GM12878 (cell line): ENCODE results near the gene VAV2. TPM values are rescaled to one million over a fixed set of nuclear protein-coding genes. Genes with fewer than 3 reads are reported as not detected.

ENCODE experiments used
- ATAC-seq: fragments of 200-7000 bp; cut with Tn5 transposase; 3 replicates; pipeline ENCODE4 v1.9.1; 2020; ENCODE audit warnings: mild to moderate bottlenecking, moderate library complexity
- BruUV-seq: library from RNA; stranded (reverse); fragments of 400-500 nt; replicated peaks from 2 replicates; lab custom pipeline; 2021; lab: Mats Ljungman, UMichigan
- CTCF ChIA-PET: fragments of 300-600 bp; sonication (Branson Sonifier 250); formaldehyde crosslinking; extraction: SDS; loops from one replicate; lab custom pipeline; 2021; ENCODE audit warnings: inconsistent platforms; lab: Yijun Ruan, JAX
- POLR2A ChIA-PET: fragments of 350-600 bp; formaldehyde crosslinking; extraction: SDS; loops from one replicate; lab custom pipeline; 2021; ENCODE audit warnings: inconsistent platforms; lab: Charles Lee
- RAD21 ChIA-PET: fragments of 300-600 bp; sonication (Branson Sonifier 250); formaldehyde crosslinking; loops from one replicate; lab custom pipeline; 2023; ENCODE audit warnings: antibody characterized with exemption; ENCODE audit not compliant: unreplicated experiment; lab: Charles Lee
- SMC1A ChIA-PET: fragments of 300-600 bp; sonication (Branson Sonifier 250); formaldehyde crosslinking; loops from one replicate; lab custom pipeline; 2023; ENCODE audit not compliant: unreplicated experiment, uncharacterized antibody; lab: Charles Lee
- DNase-seq: peaks from one replicate; pipeline ENCODE4 v3.0.0-alpha.2; 2011; ENCODE audit warnings: low read depth, low spot score
- FAIRE-seq: peaks from 3 replicates; lab custom pipeline; 2011; peaks lifted over from hg19 to GRCh38; lab: Jason Lieb, UNC
- H2AFZ ChIP-seq: 2 replicates; pipeline ENCODE4 v1.6.0; 2011; ENCODE audit warnings: low read depth, low read length, control low read depth; ENCODE audit not compliant: control insufficient read depth
- H3K27ac ChIP-seq: 2 replicates; pipeline ENCODE4 v1.5.1; 2011; ENCODE audit warnings: control low read depth; ENCODE audit not compliant: control insufficient read depth, insufficient read depth
- H3K27me3 ChIP-seq, 2 experiments: replicated peaks in 1 of 2; 2 replicates each; pipeline versions ENCODE4 v1.6.0 to v1.6.1; 2011; ENCODE audit warnings: low read length in 1 of 2; ENCODE audit not compliant: control insufficient read depth in 2 of 2, insufficient read depth in 2 of 2
- H3K36me3 ChIP-seq, 2 experiments: 2 replicates each; pipeline ENCODE4 v1.5.1; 2011; ENCODE audit warnings: low read length in 1 of 2; ENCODE audit not compliant: control insufficient read depth in 2 of 2, insufficient read depth in 2 of 2
- H3K4me1 ChIP-seq: 2 replicates; pipeline ENCODE4 v1.6.1; 2011; ENCODE audit warnings: mild to moderate bottlenecking, low read length, moderate library complexity, mixed read lengths; ENCODE audit not compliant: control insufficient read depth, insufficient read depth
- H3K4me2 ChIP-seq: 2 replicates; pipeline ENCODE4 v1.6.0; 2011; ENCODE audit warnings: control low read depth; ENCODE audit not compliant: control insufficient read depth, insufficient read depth
- H3K4me3 ChIP-seq: fragments of 200-600 bp; sonication (generic); 2 replicates; pipeline ENCODE4 v1.5.1; 2016
- H3K79me2 ChIP-seq: 2 replicates; pipeline ENCODE4 v1.6.0; 2011; ENCODE audit warnings: low read length; ENCODE audit not compliant: control insufficient read depth, insufficient read depth
- H3K9ac ChIP-seq: 2 replicates; pipeline ENCODE4 v1.8.0; 2011; ENCODE audit warnings: low read length, control low read depth, mixed read lengths; ENCODE audit not compliant: control insufficient read depth, insufficient read depth
- H3K9me3 ChIP-seq: replicated peaks from 3 replicates; pipeline ENCODE4 v1.5.1; 2011; ENCODE audit warnings: mild to moderate bottlenecking, low read length; ENCODE audit not compliant: control insufficient read depth, insufficient read depth
- H4K20me1 ChIP-seq: 2 replicates; pipeline ENCODE4 v1.6.0; 2011; ENCODE audit not compliant: control insufficient read depth, insufficient read depth
- E2F4 ChIP-seq: IDR thresholded peaks from 2 replicates; pipeline ENCODE4 v1.6.1; 2012; ENCODE audit warnings: low read depth, low read length, improper control_type of control experiment
- EGR1 ChIP-seq, 2 experiments: IDR thresholded peaks; 1 replicate in 1 of 2; 2 replicates in 1 of 2; pipeline ENCODE4 v1.6.1; 2011 to 2012; ENCODE audit warnings: low read depth in 2 of 2, low read length in 2 of 2, borderline replicate concordance in 1 of 2, mild to moderate bottlenecking in 1 of 2, moderate library complexity in 1 of 2
- IKZF1 ChIP-seq: fragments of 450-650 bp; conservative IDR thresholded peaks from 2 replicates; pipeline ENCODE4 v1.6.1; 2017; ENCODE audit warnings: antibody characterized with exemption, mild to moderate bottlenecking
- MEF2A ChIP-seq: IDR thresholded peaks from 2 replicates; pipeline ENCODE4 v1.6.1; 2011; ENCODE audit warnings: low read depth, mild to moderate bottlenecking, low read length, moderate library complexity; ENCODE audit not compliant: insufficient read depth
- MEF2B ChIP-seq: fragments of 450-650 bp; IDR thresholded peaks from 2 replicates; pipeline ENCODE4 v1.6.1; 2018; ENCODE audit warnings: mild to moderate bottlenecking, moderate library complexity; ENCODE audit not compliant: partially characterized antibody, poor library complexity, severe bottlenecking
- NR2F1 ChIP-seq: fragments of 450-650 bp; conservative IDR thresholded peaks from 2 replicates; pipeline ENCODE4 v1.6.1; 2017; ENCODE audit warnings: mild to moderate bottlenecking
- SMARCA5 ChIP-seq: fragments of 450-650 bp; IDR thresholded peaks from 2 replicates; pipeline ENCODE4 v1.6.1; 2017; ENCODE audit warnings: mild to moderate bottlenecking
- TCF12 ChIP-seq: IDR thresholded peaks from 2 replicates; pipeline ENCODE4 v1.6.1; 2011; ENCODE audit warnings: low read depth, mild to moderate bottlenecking, low read length
- TCF3 ChIP-seq: IDR thresholded peaks from 2 replicates; pipeline ENCODE4 v1.6.1; 2012; ENCODE audit warnings: low read depth, mild to moderate bottlenecking, low read length, borderline replicate concordance; ENCODE audit not compliant: insufficient read depth
- WRNIP1 ChIP-seq: IDR thresholded peaks from 2 replicates; pipeline ENCODE4 v1.6.1; 2011; ENCODE audit warnings: low read depth, low read length, improper control_type of control experiment, borderline replicate concordance
- ZBTB33 ChIP-seq: fragments of 450-650 bp; IDR thresholded peaks from 2 replicates; pipeline ENCODE4 v1.6.1; 2017; ENCODE audit warnings: mild to moderate bottlenecking
- ZNF687 ChIP-seq: fragments of 450-650 bp; IDR thresholded peaks from 2 replicates; pipeline ENCODE4 v1.6.1; 2017; ENCODE audit warnings: mild to moderate bottlenecking, moderate library complexity
- WGBS: methylation state at CpG from one replicate; pipeline ENCODE4 v1.1.6; 2016; ENCODE audit warnings: low lambda C conversion rate; ENCODE audit not compliant: insufficient replicate concordance, insufficient coverage; ENCODE audit errors: missing lambda C conversion rate; 5-methylcytosine and 5-hydroxymethylcytosine counted together
- in situ Hi-C: fragments of 300-500 bp; cut with MboI; formaldehyde crosslinking; loops from 9 replicates; pipeline ENCODE4 v1.14.3; 2018; ENCODE audit warnings: mixed read lengths
- intact Hi-C: fragments of 100-400 bp; cut with micrococcal nuclease; formaldehyde crosslinking; loops from one replicate; pipeline ENCODE4 v1.14.2; 2022; ENCODE audit not compliant: unreplicated experiment
- polyA plus RNA-seq, 11 experiments: library from polyadenylated mRNA; depleted of rRNA in 4 of 11; unstranded in 6 of 11; stranded (reverse) in 5 of 11; fragments of >200 nt; fragmentation: Nextera tagmentation in 4 of 11; fragmentation: Illumina TruSeq in 1 of 11; extraction: Ambion mirVana in 4 of 11; extraction: Trizol in 1 of 11; gene quantifications; 1 replicate in 1 of 11; 2 replicates in 10 of 11; pipeline versions ENCODE4 v1.2.1 to v1.2.3, GENCODE V29; 2011 to 2016; ENCODE audit warnings: inconsistent platforms in 2 of 11, missing spikeins in 2 of 11, low read depth in 1 of 11
- total RNA-seq, 4 experiments: library from RNA; depleted of rRNA in 3 of 4; stranded (reverse); fragments of >200 nt in 3 of 4; fragmentation: Illumina TruSeq in 1 of 4; extraction: Trizol in 1 of 4; gene quantifications; 2 replicates each; pipeline versions ENCODE4 v1.2.1 to v1.2.3, GENCODE V29; 2013 to 2021

Gene VAV2
- total and polyA plus RNA-seq, 10 of the 15 experiments (the other 5 are each of a cell fraction or from before 2014, with no cell fraction given): 0.13 to 43.9 (median 16.9) TPM

GRCh38 chr9:133961226-133962165 lies 30.6 kb downstream of the VAV2 start:
- ATAC-seq (peak; percentile 22), DNase-seq (no peak), FAIRE-seq (no peak)
- intact Hi-C loops (no loop called here), in situ Hi-C loops (no loop called here)
- no peaks in the 10 kb centered on the region for H3K27me3 ChIP-seq
- peak overlapping the region; percentile 61 for H3K9ac ChIP-seq
- H3K4me3 ChIP-seq: peak overlapping the region; percentile 61
- WGBS: 23% methylated on average over 18 of the region's 18 CpGs
- H3K4me1 ChIP-seq: peaks cover 52% of the 10 kb centered on the region
- peaks cover 0 to 4% of the 10 kb centered on the region in 2 experiments; a peak in 2 of 4 replicates for H3K36me3 ChIP-seq
- peaks cover 92% of the 10 kb centered on the region for H3K79me2 ChIP-seq
- SMC1A ChIA-PET: interaction anchor here (1.1 to 3.3 kb wide), 5 partner anchors 15 to 32 kb away, joined by 5 to 11 read pairs (median 6); no protein-coding TSS in a partner anchor
- H3K9me3 ChIP-seq: no peaks in the 10 kb centered on the region; the same call in 1 of the 3 replicates
- RAD21 ChIA-PET: interaction anchor here (1.1 to 4.9 kb wide), 3 partner anchors 16 to 34 kb away, joined by 3 to 32 read pairs (median 3); no protein-coding TSS in a partner anchor
- CTCF ChIA-PET: interaction anchor here (1.1 to 4.6 kb wide), 2 partner anchors 13 to 32 kb away, joined by 3 to 26 read pairs; no protein-coding TSS in a partner anchor
- no TSS peak for BruUV-seq
- H3K27ac ChIP-seq: peak overlapping the region; percentile 61
- H2AFZ ChIP-seq: no peak overlapping the region
- H3K4me2 ChIP-seq: peak overlapping the region; percentile 84
- no peaks in the 10 kb centered on the region for H4K20me1 ChIP-seq
- POLR2A ChIA-PET: interaction anchor here (1.0 to 2.3 kb wide), 5 partner anchors 13 to 139 kb away, joined by 3 to 8 read pairs (median 3); no protein-coding TSS in a partner anchor
- TF ChIP-seq SMARCA5: 0 out of 2 replicates have a peak, but pooled peaks have one; percentile 10
- peak; percentile 92 for TF ChIP-seq NR2F1
- TF ChIP-seq WRNIP1: 0 out of 2 replicates have a peak, but pooled peaks have one; percentile 50
- TF ChIP-seq E2F4: no peak
- no peak for TF ChIP-seq EGR1 (IDR thresholded peaks at IDR 0.05; ENCODE audit: borderline replicate concordance in 1 of 2, low read depth in 2 of 2, low read length in 2 of 2)
- TF ChIP-seq ZBTB33: no peak
- 0 out of 2 replicates have a peak, but pooled peaks have one; percentile 13 for TF ChIP-seq MEF2A
- peak; percentile 80 for TF ChIP-seq TCF12
- TF ChIP-seq MEF2B: peak; percentile 78
- peak; percentile 60 for TF ChIP-seq IKZF1
- TF ChIP-seq ZNF687: peak; percentile 67
- TF ChIP-seq TCF3: 0 out of 2 replicates have a peak, but pooled peaks have one; percentile 43
